A549 (cell line): ENCODE measurements around the gene TMEM107. TPM values are rescaled to one million over a fixed set of nuclear protein-coding genes. Genes with fewer than 3 reads are reported as not detected.

ENCODE experiments used
- ATAC-seq, 2 experiments: fragments of 200-7000 bp in 1 of 2; fragments of >200 bp in 1 of 2; cut with Nextera tagmentation in 1 of 2; cut with Tn5 transposase in 1 of 2; 3 replicates each; pipeline versions ENCODE4 v1.8.0 to v1.9.1; 2018 to 2020; ENCODE audit warnings: mild to moderate bottlenecking in 1 of 2, moderate library complexity in 1 of 2
- CTCF ChIA-PET: fragments of 300-600 bp; sonication (Branson Sonifier 250); formaldehyde crosslinking; extraction: SDS; loops from one replicate; lab custom pipeline; 2021; ENCODE audit warnings: antibody characterized with exemption, inconsistent platforms; lab: Yijun Ruan, JAX
- POLR2A ChIA-PET: fragments of 350-600 bp; formaldehyde crosslinking; extraction: SDS; loops from one replicate; lab custom pipeline; 2021; ENCODE audit warnings: antibody characterized with exemption, inconsistent platforms; lab: Yijun Ruan, JAX
- DNase-seq, 2 experiments: peaks; one replicate each; pipeline versions ENCODE4 v3.0.0 to v3.0.0-alpha.2; 2011 to 2016; ENCODE audit warnings: low read depth in 1 of 2, low spot score in 1 of 2
- FAIRE-seq: peaks from 2 replicates; lab custom pipeline; 2011; peaks lifted over from hg19 to GRCh38; lab: Jason Lieb, UNC
- H3K27ac ChIP-seq, 2 experiments: fragments of >200 bp; sonication (Bioruptor Twin); formaldehyde crosslinking; 3 replicates each; pipeline ENCODE4 v1.5.1; 2016 to 2017
- H3K4me1 ChIP-seq: fragments of >200 bp; sonication (Bioruptor Twin); formaldehyde crosslinking; 3 replicates; pipeline ENCODE4 v1.6.1; 2016
- H3K4me2 ChIP-seq: fragments of >200 bp; sonication (Bioruptor Twin); formaldehyde crosslinking; 3 replicates; pipeline ENCODE4 v1.6.1; 2016
- H3K4me3 ChIP-seq: fragments of >200 bp; sonication (Bioruptor Twin); formaldehyde crosslinking; 3 replicates; pipeline ENCODE4 v1.5.1; 2016
- H3K9me3 ChIP-seq: fragments of >200 bp; sonication (Bioruptor Twin); formaldehyde crosslinking; 3 replicates; pipeline ENCODE4 v1.6.1; 2016
- CBX2 ChIP-seq: fragments of 200-600 bp; sonication (generic); IDR thresholded peaks from 2 replicates; pipeline ENCODE4 v1.6.1; 2016; ENCODE audit warnings: low read depth, mild to moderate bottlenecking, borderline replicate concordance
- EHF ChIP-seq: fragments of 250-450 bp; sonication (Bioruptor Pico); IDR thresholded peaks from 2 replicates; pipeline ENCODE4 v1.5.0; 2020; ENCODE audit warnings: mild to moderate bottlenecking
- EP300 ChIP-seq, 2 experiments: fragments of >200 bp; sonication (Bioruptor Twin); formaldehyde crosslinking; IDR thresholded peaks; 2 replicates in 1 of 2; 3 replicates in 1 of 2; pipeline ENCODE4 v1.6.1; 2016 to 2017
- FOSB ChIP-seq: fragments of 250-450 bp; sonication (Bioruptor Pico); IDR thresholded peaks from 2 replicates; pipeline ENCODE4 v1.5.0; 2020; ENCODE audit warnings: mild to moderate bottlenecking, moderate library complexity
- MAFK ChIP-seq: fragments of 450-650 bp; IDR thresholded peaks from 2 replicates; pipeline ENCODE4 v1.6.1; 2014; ENCODE audit not compliant: partially characterized antibody
- MAZ ChIP-seq: fragments of 150-350 bp; IDR thresholded peaks from 2 replicates; pipeline ENCODE4 v1.6.1; 2014; ENCODE audit warnings: antibody characterized with exemption, low read depth, low read length, borderline replicate concordance
- MYC ChIP-seq: IDR thresholded peaks from 2 replicates; pipeline ENCODE4 v1.6.1; 2012; ENCODE audit warnings: mild to moderate bottlenecking, inconsistent platforms, low read length, improper control_type of control experiment, borderline replicate concordance
- NFE2L2 ChIP-seq: fragments of 150-350 bp; conservative IDR thresholded peaks from 2 replicates; pipeline ENCODE4 v1.6.1; 2014; ENCODE audit warnings: low read length
- PHF8 ChIP-seq: fragments of 200-600 bp; sonication (generic); IDR thresholded peaks from 2 replicates; pipeline ENCODE4 v1.6.1; 2016; ENCODE audit warnings: low read depth, mild to moderate bottlenecking, antibody characterized with exemption, moderate library complexity, borderline replicate concordance
- POLR2AphosphoS2 ChIP-seq: conservative IDR thresholded peaks from 2 replicates; pipeline ENCODE4 v1.6.1; 2012; ENCODE audit warnings: low read length, improper control_type of control experiment, inconsistent platforms
- RAD21 ChIP-seq, 2 experiments: fragments of >200 bp in 1 of 2; sonication (Bioruptor Twin) in 1 of 2; formaldehyde crosslinking in 1 of 2; IDR thresholded peaks in 1 of 2; conservative IDR thresholded peaks in 1 of 2; 2 replicates in 1 of 2; 3 replicates in 1 of 2; pipeline ENCODE4 v1.6.1; 2012 to 2018; ENCODE audit warnings: inconsistent platforms in 1 of 2
- RARB ChIP-seq: fragments of 250-450 bp; sonication (Bioruptor Pico); IDR thresholded peaks from 2 replicates; pipeline ENCODE4 v1.8.0; 2021; ENCODE audit warnings: mild to moderate bottlenecking, moderate library complexity
- RFX5 ChIP-seq: fragments of 450-650 bp; IDR thresholded peaks from 2 replicates; pipeline ENCODE4 v1.7.1; 2014; ENCODE audit warnings: antibody characterized with exemption, mild to moderate bottlenecking, moderate library complexity
- RNF2 ChIP-seq: fragments of 200-600 bp; sonication (generic); IDR thresholded peaks from 2 replicates; pipeline ENCODE4 v1.6.1; 2016; ENCODE audit warnings: low read depth, mild to moderate bottlenecking, antibody characterized with exemption, moderate library complexity, borderline replicate concordance
- TFCP2L1 ChIP-seq: fragments of 250-450 bp; sonication (Bioruptor Pico); IDR thresholded peaks from 2 replicates; pipeline ENCODE4 v1.5.0; 2021; ENCODE audit warnings: mild to moderate bottlenecking
- ZSCAN20 ChIP-seq: fragments of 250-450 bp; sonication (Bioruptor Pico); IDR thresholded peaks from 2 replicates; pipeline ENCODE4 v1.8.0; 2022; ENCODE audit warnings: mild to moderate bottlenecking, moderate library complexity
- WGBS: methylation state at CpG from one replicate; pipeline ENCODE4 v1.1.6; 2017; ENCODE audit errors: missing lambda C conversion rate; 5-methylcytosine and 5-hydroxymethylcytosine counted together
- polyA plus RNA-seq, 4 experiments: library from polyadenylated mRNA; depleted of rRNA in 3 of 4; stranded (reverse); fragments of >200 nt; fragmentation: RNase III in 1 of 4; extraction: RNeasy Plus Mini Kit Qiagen cat#74134 plus additional on column Dnase treatment in 1 of 4; gene quantifications; 2 replicates in 3 of 4; 3 replicates in 1 of 4; pipeline ENCODE4 v1.2.3, GENCODE V29; 2011 to 2017
- TF ChIP-seq, protein P1 (sequence below): fragments of >200 bp; sonication (Bioruptor Twin); formaldehyde crosslinking; IDR thresholded peaks from 3 replicates; pipeline ENCODE4 v1.5.1; 2016
- TF ChIP-seq, protein P2 (sequence below): IDR thresholded peaks from 2 replicates; pipeline ENCODE4 v1.6.1; 2012
- TF ChIP-seq, protein P3 (sequence below): IDR thresholded peaks from 2 replicates; pipeline ENCODE4 v1.6.1; 2012; ENCODE audit warnings: low read depth, borderline replicate concordance
- TF ChIP-seq, protein P4 (sequence below): IDR thresholded peaks from 2 replicates; pipeline ENCODE4 v1.6.1; 2012
- TF ChIP-seq, protein P5 (sequence below): fragments of 250-450 bp; sonication (Bioruptor Pico); IDR thresholded peaks from 2 replicates; pipeline ENCODE4 v1.5.0; 2021; ENCODE audit warnings: mild to moderate bottlenecking, moderate library complexity, borderline replicate concordance

TMEM107 gene
- polyA plus RNA-seq, 2 of the 4 experiments (the other 2 are of a cell fraction): 17.0 to 22.8 TPM

DNA sequence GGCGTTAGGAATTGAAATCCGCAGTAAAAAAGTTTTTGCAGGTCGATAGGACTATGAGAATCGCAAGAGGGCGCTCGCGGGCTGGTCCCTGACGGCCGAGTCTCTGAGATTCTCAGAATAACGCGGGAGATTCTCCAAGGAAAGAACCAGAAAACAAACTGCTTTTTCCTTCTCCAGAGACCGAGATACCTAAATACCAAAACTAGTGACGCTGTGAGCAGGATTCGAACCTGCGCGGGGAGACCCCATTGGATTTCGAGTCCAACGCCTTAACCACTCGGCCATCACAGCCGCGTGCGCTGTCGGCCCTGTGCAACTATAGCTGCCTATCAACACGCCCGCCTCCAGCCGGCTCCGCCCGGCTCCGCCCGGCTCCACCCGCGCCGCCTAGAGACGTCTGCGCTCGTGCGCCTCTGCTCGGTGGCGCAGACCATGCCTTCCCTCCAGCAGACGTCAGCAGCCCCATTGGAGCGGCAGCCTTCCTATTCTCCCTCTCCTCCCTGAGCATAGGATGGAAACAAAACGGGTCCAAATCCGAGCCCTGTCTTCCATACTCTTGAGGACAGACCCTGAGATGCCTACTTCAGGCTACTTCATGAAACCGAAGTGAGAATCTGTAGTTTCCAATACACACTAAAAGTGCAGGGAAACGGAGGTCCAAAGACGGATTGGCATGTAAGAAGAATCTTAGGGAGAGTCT is 37.4 kb downstream of the TMEM107 start (continued):
- TF ChIP-seq, protein P1, sequence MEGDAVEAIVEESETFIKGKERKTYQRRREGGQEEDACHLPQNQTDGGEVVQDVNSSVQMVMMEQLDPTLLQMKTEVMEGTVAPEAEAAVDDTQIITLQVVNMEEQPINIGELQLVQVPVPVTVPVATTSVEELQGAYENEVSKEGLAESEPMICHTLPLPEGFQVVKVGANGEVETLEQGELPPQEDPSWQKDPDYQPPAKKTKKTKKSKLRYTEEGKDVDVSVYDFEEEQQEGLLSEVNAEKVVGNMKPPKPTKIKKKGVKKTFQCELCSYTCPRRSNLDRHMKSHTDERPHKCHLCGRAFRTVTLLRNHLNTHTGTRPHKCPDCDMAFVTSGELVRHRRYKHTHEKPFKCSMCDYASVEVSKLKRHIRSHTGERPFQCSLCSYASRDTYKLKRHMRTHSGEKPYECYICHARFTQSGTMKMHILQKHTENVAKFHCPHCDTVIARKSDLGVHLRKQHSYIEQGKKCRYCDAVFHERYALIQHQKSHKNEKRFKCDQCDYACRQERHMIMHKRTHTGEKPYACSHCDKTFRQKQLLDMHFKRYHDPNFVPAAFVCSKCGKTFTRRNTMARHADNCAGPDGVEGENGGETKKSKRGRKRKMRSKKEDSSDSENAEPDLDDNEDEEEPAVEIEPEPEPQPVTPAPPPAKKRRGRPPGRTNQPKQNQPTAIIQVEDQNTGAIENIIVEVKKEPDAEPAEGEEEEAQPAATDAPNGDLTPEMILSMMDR: peak; percentile 98
- TF ChIP-seq NFE2L2: no peak
- TF ChIP-seq RFX5: no peak; the same call in 1 of the 2 replicates
- peak; percentile 36; the same call in 1 of the 2 replicates for TF ChIP-seq MAZ
- TF ChIP-seq FOSB (CRISPR knock-in tag): no peak
- TF ChIP-seq RAD21 (conservative IDR thresholded peaks at IDR 0.05 in 1 of 2, IDR thresholded peaks at IDR 0.05 in 1 of 2): peak; percentile 90 to 93
- TF ChIP-seq RARB (CRISPR knock-in tag): 0 out of 2 replicates have a peak, but pooled peaks have one; percentile 22
- TF ChIP-seq TFCP2L1 (CRISPR knock-in tag): peak; percentile 75; the same call in 1 of the 2 replicates
- peak; percentile 59; the same call in 1 of the 2 replicates for TF ChIP-seq PHF8
- TF ChIP-seq MYC: peak; percentile 98; the same call in 1 of the 2 replicates
- TF ChIP-seq, protein P2, sequence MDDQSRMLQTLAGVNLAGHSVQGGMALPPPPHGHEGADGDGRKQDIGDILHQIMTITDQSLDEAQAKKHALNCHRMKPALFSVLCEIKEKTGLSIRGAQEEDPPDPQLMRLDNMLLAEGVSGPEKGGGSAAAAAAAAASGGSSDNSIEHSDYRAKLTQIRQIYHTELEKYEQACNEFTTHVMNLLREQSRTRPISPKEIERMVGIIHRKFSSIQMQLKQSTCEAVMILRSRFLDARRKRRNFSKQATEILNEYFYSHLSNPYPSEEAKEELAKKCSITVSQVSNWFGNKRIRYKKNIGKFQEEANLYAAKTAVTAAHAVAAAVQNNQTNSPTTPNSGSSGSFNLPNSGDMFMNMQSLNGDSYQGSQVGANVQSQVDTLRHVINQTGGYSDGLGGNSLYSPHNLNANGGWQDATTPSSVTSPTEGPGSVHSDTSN: 0 out of 2 replicates have a peak, but pooled peaks have one; percentile 22

DNA sequence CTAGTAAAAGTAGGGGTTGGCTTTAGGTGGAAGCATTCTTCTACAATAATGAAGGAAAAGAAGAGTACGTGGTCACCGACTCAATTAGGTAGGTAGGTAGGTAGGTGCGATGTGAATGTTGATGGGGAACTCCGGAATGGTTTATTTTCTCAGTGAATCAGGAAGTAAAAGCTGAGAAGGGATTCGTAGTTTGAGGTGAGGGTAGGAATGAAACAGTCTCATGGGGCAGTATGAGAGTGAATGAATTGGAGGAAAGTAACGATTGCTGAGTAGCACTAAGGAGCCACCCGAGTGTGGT is 37.9 kb downstream of the TMEM107 start:
- ChIA-PET CTCF (interaction anchor here (0.5 to 26.5 kb wide), 31 partner anchors 10 to 451 kb away, joined by 3 to 601 read pairs (median 5); partner anchors contain the start of genes ALOXE3, HES7, PER1 and TMEM107), POLR2A (interaction anchor here (0.6 to 4.9 kb wide), 8 partner anchors 9 to 83 kb away, joined by 3 to 25 read pairs (median 3); partner anchors contain the start of genes HES7 and PER1)
- peaks cover 27% of the 10 kb centered on the region for H3K4me1 ChIP-seq
- no peak for TF ChIP-seq RFX5
- peak; percentile 26 for TF ChIP-seq MAFK
- H3K4me2 ChIP-seq: peak overlapping the region; percentile 88
- no peak for FAIRE-seq
- H3K9me3 ChIP-seq: no peaks in the 10 kb centered on the region
- ATAC-seq: peak; percentile 0; a peak in 1 of 6 replicates
- DNase-seq: no peak
- peak overlapping the region; percentile 43 for H3K4me3 ChIP-seq
- WGBS: 20% methylated on average over 7 of the region's 7 CpGs
- peak overlapping the region; percentile 50 to 58; a peak in 5 of 6 replicates for H3K27ac ChIP-seq

DNA sequence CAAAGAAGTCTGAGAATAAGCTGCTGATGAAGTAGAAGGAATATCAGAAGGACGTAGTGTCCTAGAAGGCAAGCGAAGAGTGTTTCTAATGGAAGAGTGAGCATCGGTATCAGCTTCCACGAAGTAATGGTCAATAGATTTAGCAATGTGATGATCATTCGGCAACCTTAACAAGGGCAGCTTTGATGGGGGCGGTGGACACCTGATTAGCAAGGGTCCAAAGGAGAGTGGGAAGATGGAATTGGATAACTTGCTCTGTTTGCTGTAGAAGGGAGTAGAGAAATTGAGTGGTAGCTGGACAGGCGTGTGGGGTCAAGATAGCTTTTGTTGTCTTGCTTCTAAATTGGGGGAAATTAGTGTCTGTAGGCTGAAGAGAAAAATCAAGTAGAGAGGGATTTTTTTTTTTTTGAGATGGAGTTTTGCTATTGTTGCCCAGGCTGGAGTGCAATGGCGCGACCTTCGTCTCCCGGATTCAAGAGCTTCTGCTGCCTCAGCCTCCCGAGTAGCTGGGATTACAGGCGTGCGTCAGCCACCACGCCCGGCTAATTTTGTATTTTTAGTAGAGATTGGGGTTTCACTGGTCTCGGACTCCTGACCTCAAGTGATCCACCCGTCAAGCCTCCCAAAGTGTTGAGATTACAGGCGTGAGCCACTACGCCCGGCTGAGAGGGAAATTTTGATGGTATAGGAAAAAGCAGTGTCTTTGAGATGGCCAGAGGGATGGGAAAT is 38.4 kb downstream of the TMEM107 start:
- H3K9me3 ChIP-seq: no peaks in the 10 kb centered on the region
- no peak for ATAC-seq
- H3K4me3 ChIP-seq: peak overlapping the region; percentile 43
- FAIRE-seq: no peak
- H3K4me2 ChIP-seq: peak overlapping the region; percentile 88
- DNase-seq: no peak
- peaks cover 28% of the 10 kb centered on the region for H3K4me1 ChIP-seq
- TF ChIP-seq EHF (no peak), RNF2 (no peak), POLR2AphosphoS2 (no peak), CBX2 (no peak), ZSCAN20 (CRISPR knock-in tag) (no peak), EP300 (IDR thresholded peaks at IDR 0.05) (no peak)
- TF ChIP-seq, protein P3, sequence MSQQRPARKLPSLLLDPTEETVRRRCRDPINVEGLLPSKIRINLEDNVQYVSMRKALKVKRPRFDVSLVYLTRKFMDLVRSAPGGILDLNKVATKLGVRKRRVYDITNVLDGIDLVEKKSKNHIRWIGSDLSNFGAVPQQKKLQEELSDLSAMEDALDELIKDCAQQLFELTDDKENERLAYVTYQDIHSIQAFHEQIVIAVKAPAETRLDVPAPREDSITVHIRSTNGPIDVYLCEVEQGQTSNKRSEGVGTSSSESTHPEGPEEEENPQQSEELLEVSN: no peak
- TF ChIP-seq, protein P4, sequence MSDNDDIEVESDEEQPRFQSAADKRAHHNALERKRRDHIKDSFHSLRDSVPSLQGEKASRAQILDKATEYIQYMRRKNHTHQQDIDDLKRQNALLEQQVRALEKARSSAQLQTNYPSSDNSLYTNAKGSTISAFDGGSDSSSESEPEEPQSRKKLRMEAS: no peak
- TF ChIP-seq, protein P5, sequence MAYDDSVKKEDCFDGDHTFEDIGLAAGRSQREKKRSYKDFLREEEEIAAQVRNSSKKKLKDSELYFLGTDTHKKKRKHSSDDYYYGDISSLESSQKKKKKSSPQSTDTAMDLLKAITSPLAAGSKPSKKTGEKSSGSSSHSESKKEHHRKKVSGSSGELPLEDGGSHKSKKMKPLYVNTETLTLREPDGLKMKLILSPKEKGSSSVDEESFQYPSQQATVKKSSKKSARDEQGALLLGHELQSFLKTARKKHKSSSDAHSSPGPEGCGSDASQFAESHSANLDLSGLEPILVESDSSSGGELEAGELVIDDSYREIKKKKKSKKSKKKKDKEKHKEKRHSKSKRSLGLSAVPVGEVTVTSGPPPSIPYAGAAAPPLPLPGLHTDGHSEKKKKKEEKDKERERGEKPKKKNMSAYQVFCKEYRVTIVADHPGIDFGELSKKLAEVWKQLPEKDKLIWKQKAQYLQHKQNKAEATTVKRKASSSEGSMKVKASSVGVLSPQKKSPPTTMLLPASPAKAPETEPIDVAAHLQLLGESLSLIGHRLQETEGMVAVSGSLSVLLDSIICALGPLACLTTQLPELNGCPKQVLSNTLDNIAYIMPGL (CRISPR knock-in tag): no peak
- TF ChIP-seq, all 56 proteins: peak for 0
- WGBS: 49% methylated on average over 21 of the region's 21 CpGs
- ChIA-PET POLR2A (interaction anchor here (0.6 to 4.9 kb wide), 11 partner anchors 9 to 39 kb away, joined by 3 to 25 read pairs (median 3); partner anchors contain the start of genes HES7 and PER1), CTCF (interaction anchor here (0.6 to 26.5 kb wide), 27 partner anchors 9 to 450 kb away, joined by 3 to 601 read pairs (median 5); partner anchors contain the start of genes ALOXE3, HES7, PER1 and TMEM107)
- peak overlapping the region; percentile 50 to 58; a peak in 5 of 6 replicates for H3K27ac ChIP-seq
